HCT116 (cell line): ENCODE results near the gene NCMAP. TPM values are rescaled to one million over a fixed set of nuclear protein-coding genes. Genes with fewer than 3 reads are reported as not detected.

ENCODE experiments used
- ATAC-seq: fragments of 200-7000 bp; cut with Tn5 transposase; 2 replicates; pipeline ENCODE4 v1.9.1; 2020; ENCODE audit warnings: mild to moderate bottlenecking, moderate library complexity
- BruUV-seq: library from RNA; stranded (reverse); fragments of 400-500 nt; replicated peaks from 2 replicates; lab custom pipeline; 2021; lab: Mats Ljungman, UMichigan
- CTCF ChIA-PET: fragments of 300-600 bp; sonication (Branson Sonifier 250); formaldehyde crosslinking; loops from one replicate; lab custom pipeline; 2021; ENCODE audit warnings: antibody characterized with exemption; lab: Charles Lee
- POLR2A ChIA-PET: fragments of 300-600, 350-600 bp; sonication (Branson Sonifier 250); formaldehyde crosslinking; loops from one replicate; lab custom pipeline; 2021; ENCODE audit warnings: antibody characterized with exemption; lab: Charles Lee
- RAD21 ChIA-PET, 2 experiments: fragments of 300-600 bp; sonication (Branson Sonifier 250); formaldehyde crosslinking; loops; one replicate each; lab custom pipeline; 2023; ENCODE audit warnings: low total read pairs in 2 of 2; ENCODE audit not compliant: uncharacterized antibody in 2 of 2, unreplicated experiment in 2 of 2, low non-redundant PET in 1 of 2; lab: Charles Lee
- DNase-seq: peaks from one replicate; pipeline ENCODE4 v3.0.0-alpha.2; 2010; ENCODE audit warnings: low read depth, low spot score
- H2AFZ ChIP-seq: fragments of 200-600 bp; shearing (Covaris generic), sonication (generic); 2 replicates; pipeline ENCODE4 v1.6.1; 2017; ENCODE audit warnings: low read depth, mixed run types, mixed read lengths, antibody characterized with exemption, low read length; ENCODE audit not compliant: poor library complexity, severe bottlenecking
- H3K27ac ChIP-seq: 2 replicates; pipeline ENCODE4 v1.5.1; 2012; ENCODE audit warnings: low read depth, low read length
- H3K27me3 ChIP-seq: fragments of 200-600 bp; sonication (generic); 2 replicates; pipeline ENCODE4 v1.6.1; 2016; ENCODE audit warnings: mixed run types, low read length, mixed read lengths; ENCODE audit not compliant: insufficient read depth
- H3K36me3 ChIP-seq, 2 experiments: fragments of 200-500 bp in 1 of 2; fragments of 200-600 bp in 1 of 2; sonication (Bioruptor generic) in 1 of 2; sonication (generic) in 1 of 2; 2 replicates each; pipeline versions ENCODE4 v1.5.1 to v1.6.1; 2014 to 2016; ENCODE audit warnings: low read length in 2 of 2, inconsistent platforms in 1 of 2, mixed read lengths in 1 of 2, mixed run types in 1 of 2; ENCODE audit not compliant: insufficient read depth in 2 of 2, control insufficient read depth in 1 of 2
- H3K4me1 ChIP-seq, 2 experiments: fragments of 200-600 bp in 1 of 2; sonication (generic) in 1 of 2; 2 replicates each; pipeline versions ENCODE4 v1.5.1 to v1.6.1; 2012 to 2017; ENCODE audit warnings: low read length in 2 of 2, inconsistent platforms in 1 of 2, mild to moderate bottlenecking in 1 of 2, mixed read lengths in 1 of 2, mixed run types in 1 of 2, moderate library complexity in 1 of 2; ENCODE audit not compliant: insufficient read depth in 2 of 2, control insufficient read depth in 1 of 2
- H3K4me2 ChIP-seq: fragments of 200-600 bp; sonication (generic); 2 replicates; pipeline ENCODE4 v1.6.1; 2017; ENCODE audit warnings: mixed run types, low read length, mixed read lengths
- H3K4me3 ChIP-seq, 2 experiments: fragments of 200-600 bp in 1 of 2; sonication (generic) in 1 of 2; replicated peaks in 1 of 2; 2 replicates each; pipeline ENCODE4 v1.5.1; 2011 to 2016; ENCODE audit warnings: low read length in 2 of 2, control low read depth in 1 of 2, low read depth in 1 of 2, mild to moderate bottlenecking in 1 of 2, mixed read lengths in 1 of 2, mixed run types in 1 of 2
- H3K79me2 ChIP-seq: fragments of 200-600 bp; sonication (generic); 2 replicates; pipeline ENCODE4 v1.6.1; 2017; ENCODE audit warnings: mild to moderate bottlenecking, mixed run types, low read length, moderate library complexity, mixed read lengths; ENCODE audit not compliant: insufficient read depth
- H3K9ac ChIP-seq: fragments of 200-600 bp; sonication (generic); 2 replicates; pipeline ENCODE4 v1.6.1; 2016; ENCODE audit warnings: low read length, mixed read lengths
- H3K9me2 ChIP-seq: fragments of 200-600 bp; sonication (generic), shearing (Covaris generic); 2 replicates; pipeline ENCODE4 v1.6.1; 2017; ENCODE audit warnings: mixed run types, mild to moderate bottlenecking, moderate library complexity; ENCODE audit not compliant: insufficient read depth
- H3K9me3 ChIP-seq, 2 experiments: fragments of 200-500 bp in 1 of 2; fragments of 200-600 bp in 1 of 2; sonication (Bioruptor generic) in 1 of 2; sonication (generic) in 1 of 2; 2 replicates each; pipeline ENCODE4 v1.6.1; 2014 to 2017; ENCODE audit warnings: low read length in 2 of 2, mixed read lengths in 2 of 2, inconsistent platforms in 1 of 2, low read depth in 1 of 2, mild to moderate bottlenecking in 1 of 2, mixed run types in 1 of 2, moderate library complexity in 1 of 2; ENCODE audit not compliant: control insufficient read depth in 1 of 2, insufficient read depth in 1 of 2
- H4K20me1 ChIP-seq: fragments of 200-600 bp; sonication (generic), shearing (Covaris generic); 2 replicates; pipeline ENCODE4 v1.6.1; 2017; ENCODE audit warnings: mixed run types, mild to moderate bottlenecking, moderate library complexity; ENCODE audit not compliant: insufficient read depth
- CBX3 ChIP-seq: IDR thresholded peaks from 2 replicates; pipeline ENCODE4 v1.6.1; 2012; ENCODE audit warnings: low read depth
- CEBPB ChIP-seq: IDR thresholded peaks from 2 replicates; pipeline ENCODE4 v1.6.1; 2012; ENCODE audit warnings: low read depth
- EGR1 ChIP-seq: IDR thresholded peaks from 2 replicates; pipeline ENCODE4 v1.6.1; 2012; ENCODE audit warnings: low read depth
- ELF1 ChIP-seq: IDR thresholded peaks from 2 replicates; pipeline ENCODE4 v1.6.1; 2012; ENCODE audit warnings: low read depth, borderline replicate concordance
- EZH2 ChIP-seq: fragments of 200-600 bp; sonication (generic); IDR thresholded peaks from 2 replicates; pipeline ENCODE4 v1.6.1; 2017; ENCODE audit warnings: antibody characterized with exemption, mixed run types
- POLR2A ChIP-seq: IDR thresholded peaks from 2 replicates; pipeline ENCODE4 v1.7.0; 2011; ENCODE audit warnings: borderline replicate concordance; ENCODE audit not compliant: insufficient read depth, insufficient read length; ENCODE audit errors: extremely low read depth
- POLR2AphosphoS5 ChIP-seq: IDR thresholded peaks from 2 replicates; pipeline ENCODE4 v1.6.1; 2011; ENCODE audit warnings: mild to moderate bottlenecking, low read depth, low read length, moderate library complexity
- RAD21 ChIP-seq: IDR thresholded peaks from 2 replicates; pipeline ENCODE4 v1.6.1; 2012; ENCODE audit warnings: low read depth, mild to moderate bottlenecking
- SIN3A ChIP-seq: IDR thresholded peaks from 2 replicates; pipeline ENCODE4 v1.6.1; 2012; ENCODE audit warnings: low read depth
- SRF ChIP-seq: IDR thresholded peaks from 2 replicates; pipeline ENCODE4 v1.6.1; 2012; ENCODE audit warnings: low read depth
- YY1 ChIP-seq: IDR thresholded peaks from 2 replicates; pipeline ENCODE4 v1.6.1; 2011; ENCODE audit warnings: low read length, low read depth, moderate library complexity, mild to moderate bottlenecking; ENCODE audit not compliant: insufficient replicate concordance; ENCODE audit errors: extremely low read depth
- ZFX ChIP-seq: fragments of 450-650 bp; IDR thresholded peaks from 2 replicates; pipeline ENCODE4 v1.6.1; 2017
- ZNF274 ChIP-seq: fragments of 200-500 bp; sonication (Bioruptor generic); IDR thresholded peaks from 2 replicates; pipeline ENCODE4 v1.6.1; 2014; ENCODE audit warnings: mild to moderate bottlenecking, low read depth, low read length, inconsistent platforms
- intact Hi-C: fragments of 100-400 bp; cut with micrococcal nuclease; formaldehyde crosslinking; loops from 2 replicates; pipeline ENCODE4 v1.10.0; 2022
- total RNA-seq: library from RNA; stranded (reverse); gene quantifications from one replicate; pipeline ENCODE4 v1.2.1, GENCODE V29; 2021; ENCODE audit not compliant: unreplicated experiment
- TF ChIP-seq, protein P1 (sequence below): IDR thresholded peaks from 2 replicates; pipeline ENCODE4 v1.6.1; 2011; ENCODE audit warnings: mild to moderate bottlenecking, low read length, moderate library complexity; ENCODE audit not compliant: insufficient replicate concordance; ENCODE audit errors: extremely low read depth
- TF ChIP-seq, protein P2 (sequence below): IDR thresholded peaks from 2 replicates; pipeline ENCODE4 v1.6.1; 2012
- TF ChIP-seq, protein P3 (sequence below): IDR thresholded peaks from 2 replicates; pipeline ENCODE4 v1.6.1; 2012
- TF ChIP-seq, protein P4 (sequence below), 3 experiments: fragments of 200-600 bp in 1 of 3; sonication (generic) in 1 of 3; IDR thresholded peaks in 2 of 3; conservative IDR thresholded peaks in 1 of 3; 2 replicates each; pipeline ENCODE4 v1.5.1; 2012 to 2017; ENCODE audit warnings: low read depth in 2 of 3, low read length in 2 of 3, antibody characterized with exemption in 1 of 3, borderline replicate concordance in 1 of 3, control low read depth in 1 of 3, mild to moderate bottlenecking in 1 of 3, mixed read lengths in 1 of 3, mixed run types in 1 of 3, moderate library complexity in 1 of 3; ENCODE audit not compliant: insufficient read depth in 1 of 3
- TF ChIP-seq, protein P5 (sequence below): IDR thresholded peaks from 2 replicates; pipeline ENCODE4 v1.6.1; 2012; ENCODE audit warnings: low read depth

NCMAP gene
- total RNA-seq, 1 experiment from 2014 or later: 0.84 TPM

DNA sequence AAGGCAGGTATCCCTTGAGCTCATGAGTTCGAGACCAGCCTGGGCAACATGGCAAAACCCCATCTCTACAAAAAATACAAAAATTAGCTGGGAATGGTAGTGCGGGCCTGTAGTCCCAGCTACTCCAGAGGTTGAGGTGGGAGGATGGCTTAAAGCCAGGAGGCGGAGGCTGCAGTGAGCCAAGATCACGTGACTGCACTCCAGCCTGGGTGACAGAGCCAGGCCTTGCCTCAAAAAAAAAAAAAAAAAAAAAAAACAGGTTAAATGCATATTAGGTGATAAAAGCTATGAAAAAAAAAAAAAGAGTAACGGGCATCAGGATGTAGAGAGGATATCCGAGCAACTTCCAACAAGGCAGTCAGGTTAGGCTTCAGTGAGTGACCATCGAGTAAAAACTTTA is 84.4 kb downstream of the NCMAP start:
- Histone ChIP-seq H3K4me2 (no peak overlapping the region), H3K9me3 (no peaks in the 10 kb centered on the region), H3K4me3 (no peak overlapping the region), H3K9me2 (no peaks in the 10 kb centered on the region), H3K27me3 (no peaks in the 10 kb centered on the region), H3K36me3 (peaks cover under 1 to 3% of the 10 kb centered on the region in 2 experiments; a peak in 2 of 4 replicates), H4K20me1 (peaks cover 11% of the 10 kb centered on the region; the same call in 1 of the 2 replicates), H3K27ac (no peak overlapping the region), H3K4me1 (peaks cover 21 to 26% of the 10 kb centered on the region in 2 experiments; a peak in 3 of 4 replicates), H3K9ac (no peak overlapping the region), H3K79me2 (peaks cover 22% of the 10 kb centered on the region), H2AFZ (no peak overlapping the region)
- DNase-seq (no peak), ATAC-seq (no peak)
- BruUV-seq: no TSS peak
- intact Hi-C loops: no loop called here
- CTCF ChIA-PET: no interaction called here
- no peak for TF ChIP-seq SRF
- no peak for TF ChIP-seq ZNF274
- TF ChIP-seq, protein P1, sequence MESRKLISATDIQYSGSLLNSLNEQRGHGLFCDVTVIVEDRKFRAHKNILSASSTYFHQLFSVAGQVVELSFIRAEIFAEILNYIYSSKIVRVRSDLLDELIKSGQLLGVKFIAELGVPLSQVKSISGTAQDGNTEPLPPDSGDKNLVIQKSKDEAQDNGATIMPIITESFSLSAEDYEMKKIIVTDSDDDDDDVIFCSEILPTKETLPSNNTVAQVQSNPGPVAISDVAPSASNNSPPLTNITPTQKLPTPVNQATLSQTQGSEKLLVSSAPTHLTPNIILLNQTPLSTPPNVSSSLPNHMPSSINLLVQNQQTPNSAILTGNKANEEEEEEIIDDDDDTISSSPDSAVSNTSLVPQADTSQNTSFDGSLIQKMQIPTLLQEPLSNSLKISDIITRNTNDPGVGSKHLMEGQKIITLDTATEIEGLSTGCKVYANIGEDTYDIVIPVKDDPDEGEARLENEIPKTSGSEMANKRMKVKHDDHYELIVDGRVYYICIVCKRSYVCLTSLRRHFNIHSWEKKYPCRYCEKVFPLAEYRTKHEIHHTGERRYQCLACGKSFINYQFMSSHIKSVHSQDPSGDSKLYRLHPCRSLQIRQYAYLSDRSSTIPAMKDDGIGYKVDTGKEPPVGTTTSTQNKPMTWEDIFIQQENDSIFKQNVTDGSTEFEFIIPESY: no peak
- TF ChIP-seq CBX3: no peak
- TF ChIP-seq, protein P2, sequence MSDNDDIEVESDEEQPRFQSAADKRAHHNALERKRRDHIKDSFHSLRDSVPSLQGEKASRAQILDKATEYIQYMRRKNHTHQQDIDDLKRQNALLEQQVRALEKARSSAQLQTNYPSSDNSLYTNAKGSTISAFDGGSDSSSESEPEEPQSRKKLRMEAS: no peak
- no peak for TF ChIP-seq EZH2
- TF ChIP-seq ELF1: no peak
- TF ChIP-seq, protein P3, sequence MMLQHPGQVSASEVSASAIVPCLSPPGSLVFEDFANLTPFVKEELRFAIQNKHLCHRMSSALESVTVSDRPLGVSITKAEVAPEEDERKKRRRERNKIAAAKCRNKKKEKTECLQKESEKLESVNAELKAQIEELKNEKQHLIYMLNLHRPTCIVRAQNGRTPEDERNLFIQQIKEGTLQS: no peak
- no peak for TF ChIP-seq POLR2A
- TF ChIP-seq, protein P4, sequence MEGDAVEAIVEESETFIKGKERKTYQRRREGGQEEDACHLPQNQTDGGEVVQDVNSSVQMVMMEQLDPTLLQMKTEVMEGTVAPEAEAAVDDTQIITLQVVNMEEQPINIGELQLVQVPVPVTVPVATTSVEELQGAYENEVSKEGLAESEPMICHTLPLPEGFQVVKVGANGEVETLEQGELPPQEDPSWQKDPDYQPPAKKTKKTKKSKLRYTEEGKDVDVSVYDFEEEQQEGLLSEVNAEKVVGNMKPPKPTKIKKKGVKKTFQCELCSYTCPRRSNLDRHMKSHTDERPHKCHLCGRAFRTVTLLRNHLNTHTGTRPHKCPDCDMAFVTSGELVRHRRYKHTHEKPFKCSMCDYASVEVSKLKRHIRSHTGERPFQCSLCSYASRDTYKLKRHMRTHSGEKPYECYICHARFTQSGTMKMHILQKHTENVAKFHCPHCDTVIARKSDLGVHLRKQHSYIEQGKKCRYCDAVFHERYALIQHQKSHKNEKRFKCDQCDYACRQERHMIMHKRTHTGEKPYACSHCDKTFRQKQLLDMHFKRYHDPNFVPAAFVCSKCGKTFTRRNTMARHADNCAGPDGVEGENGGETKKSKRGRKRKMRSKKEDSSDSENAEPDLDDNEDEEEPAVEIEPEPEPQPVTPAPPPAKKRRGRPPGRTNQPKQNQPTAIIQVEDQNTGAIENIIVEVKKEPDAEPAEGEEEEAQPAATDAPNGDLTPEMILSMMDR (IDR thresholded peaks at IDR 0.05 in 2 of 3, conservative IDR thresholded peaks at IDR 0.05 in 1 of 3; ENCODE audit: borderline replicate concordance in 1 of 3, insufficient read depth in 1 of 3, low read depth in 2 of 3, low read length in 2 of 3): no peak
- no peak for TF ChIP-seq POLR2AphosphoS5
- no peak for TF ChIP-seq SIN3A
- TF ChIP-seq EGR1: no peak
- TF ChIP-seq ZFX: no peak
- TF ChIP-seq CEBPB: no peak
- TF ChIP-seq, protein P5, sequence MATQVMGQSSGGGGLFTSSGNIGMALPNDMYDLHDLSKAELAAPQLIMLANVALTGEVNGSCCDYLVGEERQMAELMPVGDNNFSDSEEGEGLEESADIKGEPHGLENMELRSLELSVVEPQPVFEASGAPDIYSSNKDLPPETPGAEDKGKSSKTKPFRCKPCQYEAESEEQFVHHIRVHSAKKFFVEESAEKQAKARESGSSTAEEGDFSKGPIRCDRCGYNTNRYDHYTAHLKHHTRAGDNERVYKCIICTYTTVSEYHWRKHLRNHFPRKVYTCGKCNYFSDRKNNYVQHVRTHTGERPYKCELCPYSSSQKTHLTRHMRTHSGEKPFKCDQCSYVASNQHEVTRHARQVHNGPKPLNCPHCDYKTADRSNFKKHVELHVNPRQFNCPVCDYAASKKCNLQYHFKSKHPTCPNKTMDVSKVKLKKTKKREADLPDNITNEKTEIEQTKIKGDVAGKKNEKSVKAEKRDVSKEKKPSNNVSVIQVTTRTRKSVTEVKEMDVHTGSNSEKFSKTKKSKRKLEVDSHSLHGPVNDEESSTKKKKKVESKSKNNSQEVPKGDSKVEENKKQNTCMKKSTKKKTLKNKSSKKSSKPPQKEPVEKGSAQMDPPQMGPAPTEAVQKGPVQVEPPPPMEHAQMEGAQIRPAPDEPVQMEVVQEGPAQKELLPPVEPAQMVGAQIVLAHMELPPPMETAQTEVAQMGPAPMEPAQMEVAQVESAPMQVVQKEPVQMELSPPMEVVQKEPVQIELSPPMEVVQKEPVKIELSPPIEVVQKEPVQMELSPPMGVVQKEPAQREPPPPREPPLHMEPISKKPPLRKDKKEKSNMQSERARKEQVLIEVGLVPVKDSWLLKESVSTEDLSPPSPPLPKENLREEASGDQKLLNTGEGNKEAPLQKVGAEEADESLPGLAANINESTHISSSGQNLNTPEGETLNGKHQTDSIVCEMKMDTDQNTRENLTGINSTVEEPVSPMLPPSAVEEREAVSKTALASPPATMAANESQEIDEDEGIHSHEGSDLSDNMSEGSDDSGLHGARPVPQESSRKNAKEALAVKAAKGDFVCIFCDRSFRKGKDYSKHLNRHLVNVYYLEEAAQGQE: no peak
- no peak for TF ChIP-seq YY1
- TF ChIP-seq RAD21: no peak
- RAD21 ChIA-PET: no interaction called here
- POLR2A ChIA-PET: interaction anchor here (0.7 kb wide), 1 partner anchor 450 kb away, joined by 5 read pairs; no protein-coding TSS in a partner anchor
